ENCODE data around the gene RANBP2. TPM values are rescaled to one million over a fixed set of nuclear protein-coding genes. Genes with fewer than 3 reads are reported as not detected.

Gene RANBP2
- total and polyA plus RNA-seq, 9 of the 15 experiments (the other 6 are each of a cell fraction or from before 2014, with no cell fraction given): 11.7 to 97.4 (median 48.1) TPM

GRCh38 chr2:108719149-108720044 lies at the start of gene RANBP2 (continued):
- peak; percentile 66 for TF ChIP-seq ZBTB9 (CRISPR knock-in tag; IDR thresholded peaks at IDR 0.05)
- no peak for TF ChIP-seq ZNF274 (IDR thresholded peaks at IDR 0.05; ENCODE audit: borderline replicate concordance, low read depth, low read length)
- TF ChIP-seq CTCFL (IDR thresholded peaks at IDR 0.05; ENCODE audit: borderline replicate concordance, insufficient read depth, low read depth, low read length, poor library complexity, severe bottlenecking): no peak
- peak; percentile 80 for TF ChIP-seq GATAD2A (IDR thresholded peaks at IDR 0.05)
- peak; percentile 95 for TF ChIP-seq FOXK1 (CRISPR knock-in tag; IDR thresholded peaks at IDR 0.05; ENCODE audit: borderline replicate concordance)
- no peak for TF ChIP-seq ZEB2 (IDR thresholded peaks at IDR 0.05)
- peak; percentile 35 for TF ChIP-seq BRD9 (IDR thresholded peaks at IDR 0.05; ENCODE audit: low read depth, partially characterized antibody)
- TF ChIP-seq ZNF311 (CRISPR knock-in tag; IDR thresholded peaks at IDR 0.05): no peak
- TF ChIP-seq CHD2 (IDR thresholded peaks at IDR 0.05; ENCODE audit: low read depth, low read length): no peak
- TF ChIP-seq ETV1 (tag; conservative IDR thresholded peaks at IDR 0.05; ENCODE audit: low read depth): 0 out of 2 replicates have a peak, but pooled peaks have one; percentile 12
- no peak for TF ChIP-seq ZNF165 (CRISPR knock-in tag; IDR thresholded peaks at IDR 0.05; ENCODE audit: borderline replicate concordance)
- TF ChIP-seq CEBPB (tag; IDR thresholded peaks at IDR 0.05): no peak
- TF ChIP-seq MTA3 (IDR thresholded peaks at IDR 0.05; ENCODE audit: borderline replicate concordance): peak; percentile 98
- no peak for TF ChIP-seq PTBP1 (IDR thresholded peaks at IDR 0.05; ENCODE audit: low read depth, low read length)
- no peak for TF ChIP-seq SMARCB1 (IDR thresholded peaks at IDR 0.05; ENCODE audit: insufficient read length, low read depth)
- TF ChIP-seq BRF1 (IDR thresholded peaks at IDR 0.05; ENCODE audit: borderline replicate concordance, extremely low read depth, insufficient read length): no peak
- no peak for TF ChIP-seq TFAM (CRISPR knock-in tag; conservative IDR thresholded peaks at IDR 0.05)
- TF ChIP-seq TBP (optimal IDR thresholded peaks at IDR 0.05; ENCODE audit: low read depth, low read length): peak; percentile 88
- no peak for TF ChIP-seq PURB (CRISPR knock-in tag; IDR thresholded peaks at IDR 0.05; ENCODE audit: low read depth)
- peak; percentile 9 for TF ChIP-seq DACH1 (IDR thresholded peaks at IDR 0.05; ENCODE audit: partially characterized antibody)
- TF ChIP-seq POLR2AphosphoS5 (IDR thresholded peaks at IDR 0.05; ENCODE audit: control insufficient read depth, insufficient read depth, low read depth, low read length): peak; percentile 80
- TF ChIP-seq MYC (IDR thresholded peaks at IDR 0.05; ENCODE audit: low read depth, low read length): peak; percentile 100
- peak; percentile 93; the same call in 1 of the 2 replicates for TF ChIP-seq MYC (CRISPR knock-in tag; IDR thresholded peaks at IDR 0.05; ENCODE audit: borderline replicate concordance, low read depth)
- TF ChIP-seq BACH1 (tag; IDR thresholded peaks at IDR 0.05): no peak; the same call in 1 of the 2 replicates
- 0 out of 2 replicates have a peak, but pooled peaks have one; percentile 36 for TF ChIP-seq IRF9 (tag; IDR thresholded peaks at IDR 0.05)
